ENCODE results near the gene ATF2. TPM values are rescaled to one million over a fixed set of nuclear protein-coding genes. Genes with fewer than 3 reads are reported as not detected.
A peak's percentile ranks its signal among the peaks of the same experiment; 100 is the strongest.

The ATF2 gene
- total and polyA plus RNA-seq, 2 of the 13 experiments (the other 11 are each of a cell fraction or from before 2014, with no cell fraction given): 91.6 to 95.1 TPM

GRCh38 chr2:175167792-175168563 lies at the start of gene ATF2 (continued):
- peak; percentile 75 for TF ChIP-seq ZNF574 (CRISPR knock-in tag; IDR thresholded peaks at IDR 0.05)
- TF ChIP-seq U2AF2 (IDR thresholded peaks at IDR 0.05; ENCODE audit: low read depth, low read length): no peak
- TF ChIP-seq ZNF737 (CRISPR knock-in tag; IDR thresholded peaks at IDR 0.05; ENCODE audit: borderline replicate concordance): no peak
- no peak for TF ChIP-seq RERE (CRISPR knock-in tag; IDR thresholded peaks at IDR 0.05; ENCODE audit: low read depth)
- no peak for TF ChIP-seq HNRNPH1 (optimal IDR thresholded peaks at IDR 0.05; ENCODE audit: low read depth, low read length)
- TF ChIP-seq E2F2 (CRISPR knock-in tag; IDR thresholded peaks at IDR 0.05; ENCODE audit: borderline replicate concordance): peak; percentile 42; the same call in 1 of the 2 replicates
- peak; percentile 94; the same call in 1 of the 2 replicates for TF ChIP-seq SPEN (CRISPR knock-in tag; IDR thresholded peaks at IDR 0.05; ENCODE audit: low read depth)
- TF ChIP-seq ZMYM4 (CRISPR knock-in tag; IDR thresholded peaks at IDR 0.05): peak; percentile 98
- TF ChIP-seq HNF1B (CRISPR knock-in tag; IDR thresholded peaks at IDR 0.05): peak; percentile 97
- TF ChIP-seq NCOA5 (CRISPR knock-in tag; IDR thresholded peaks at IDR 0.05): no peak
- TF ChIP-seq ZNF768 (CRISPR knock-in tag; IDR thresholded peaks at IDR 0.05): peak; percentile 53; the same call in 1 of the 2 replicates
- peak; percentile 75 for TF ChIP-seq HDAC2 (CRISPR knock-in tag; IDR thresholded peaks at IDR 0.05)
- TF ChIP-seq MIER2 (CRISPR knock-in tag; IDR thresholded peaks at IDR 0.05): no peak; the same call in 1 of the 2 replicates
- TF ChIP-seq ASH2L (IDR thresholded peaks at IDR 0.05; ENCODE audit: insufficient read length, low read depth, low read length): peak; percentile 99
- TF ChIP-seq ZMAT3 (CRISPR knock-in tag; conservative IDR thresholded peaks at IDR 0.05): peak; percentile 89
- peak; percentile 87; the same call in 1 of the 2 replicates for TF ChIP-seq ZNF564 (CRISPR knock-in tag; IDR thresholded peaks at IDR 0.05)
- TF ChIP-seq ZNF607 (CRISPR knock-in tag; IDR thresholded peaks at IDR 0.05; ENCODE audit: borderline replicate concordance): no peak; the same call in none of the 2 replicates

All from HepG2 (cell line).